Mammary epithelial cell (primary cell): ENCODE results near the gene C2CD3.

Source experiments
- CTCF ChIP-seq, 2 donors: IDR thresholded peaks in 1 of 2; conservative IDR thresholded peaks in 1 of 2; 2 replicates each; pipeline ENCODE4 v1.5.1; 2011 to 2012; ENCODE audit warnings: inconsistent platforms in 2 of 2, low read length in 2 of 2, mild to moderate bottlenecking in 2 of 2, control low read depth in 1 of 2, low read depth in 1 of 2; ENCODE audit not compliant: insufficient read depth in 1 of 2; ENCODE audit errors: extremely low read depth in 1 of 2
- EZH2 ChIP-seq: IDR thresholded peaks from 2 replicates; pipeline ENCODE4 v1.6.1; 2012; ENCODE audit warnings: low read length, inconsistent platforms, borderline replicate concordance

GRCh38 chr11:74084796-74085541 lies 85.8 kb downstream of the C2CD3 start:
- TF ChIP-seq CTCF (conservative IDR thresholded peaks at IDR 0.05 in 1 of 2, IDR thresholded peaks at IDR 0.05 in 1 of 2; ENCODE audit: extremely low read depth in 1 of 2, insufficient read depth in 1 of 2, low read depth in 1 of 2, low read length in 2 of 2) (no peak), EZH2 (no peak)
